ENCODE data around the gene SUSD3.

DNA sequence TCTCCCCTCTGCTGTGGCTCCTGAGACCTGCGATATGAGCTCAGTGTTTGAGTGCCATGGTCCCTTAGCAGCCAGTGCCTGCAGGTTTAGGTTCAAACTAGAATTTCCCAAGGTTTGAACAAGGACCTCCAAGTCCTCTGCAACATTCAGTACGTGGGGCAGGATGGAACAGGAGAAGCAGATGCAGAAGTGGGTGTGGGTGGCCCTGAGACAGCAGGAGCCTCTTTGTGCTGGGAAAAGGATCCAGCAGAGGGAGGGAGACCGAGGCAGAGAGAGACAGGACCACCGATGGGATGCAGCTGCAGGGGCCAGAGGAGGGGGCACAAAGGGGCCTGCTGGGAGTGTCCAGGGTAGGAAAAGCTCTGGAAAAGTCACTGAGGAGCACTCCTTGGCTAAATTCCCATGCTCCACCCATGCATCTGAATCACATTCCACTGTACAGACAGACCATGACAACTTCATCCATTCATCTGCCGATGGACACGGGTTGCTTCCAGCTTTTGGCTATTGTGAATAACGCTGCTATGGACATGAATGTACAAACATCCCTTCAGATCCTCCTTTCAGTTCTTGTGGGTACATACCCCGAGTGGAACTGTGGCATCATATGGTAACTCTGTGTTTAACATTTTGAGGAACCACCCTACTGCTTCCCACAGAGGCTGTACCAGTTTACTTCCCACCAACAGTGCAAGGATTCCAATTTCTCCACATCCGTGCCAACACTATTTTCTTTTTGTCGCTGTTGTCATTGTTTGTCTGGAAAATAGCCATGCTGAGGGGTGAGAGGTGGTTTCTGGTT is 26.7 kb upstream of the SUSD3 start:
- TF ChIP-seq, protein P1, sequence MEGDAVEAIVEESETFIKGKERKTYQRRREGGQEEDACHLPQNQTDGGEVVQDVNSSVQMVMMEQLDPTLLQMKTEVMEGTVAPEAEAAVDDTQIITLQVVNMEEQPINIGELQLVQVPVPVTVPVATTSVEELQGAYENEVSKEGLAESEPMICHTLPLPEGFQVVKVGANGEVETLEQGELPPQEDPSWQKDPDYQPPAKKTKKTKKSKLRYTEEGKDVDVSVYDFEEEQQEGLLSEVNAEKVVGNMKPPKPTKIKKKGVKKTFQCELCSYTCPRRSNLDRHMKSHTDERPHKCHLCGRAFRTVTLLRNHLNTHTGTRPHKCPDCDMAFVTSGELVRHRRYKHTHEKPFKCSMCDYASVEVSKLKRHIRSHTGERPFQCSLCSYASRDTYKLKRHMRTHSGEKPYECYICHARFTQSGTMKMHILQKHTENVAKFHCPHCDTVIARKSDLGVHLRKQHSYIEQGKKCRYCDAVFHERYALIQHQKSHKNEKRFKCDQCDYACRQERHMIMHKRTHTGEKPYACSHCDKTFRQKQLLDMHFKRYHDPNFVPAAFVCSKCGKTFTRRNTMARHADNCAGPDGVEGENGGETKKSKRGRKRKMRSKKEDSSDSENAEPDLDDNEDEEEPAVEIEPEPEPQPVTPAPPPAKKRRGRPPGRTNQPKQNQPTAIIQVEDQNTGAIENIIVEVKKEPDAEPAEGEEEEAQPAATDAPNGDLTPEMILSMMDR (IDR thresholded peaks at IDR 0.05; ENCODE audit: insufficient read depth, low read length), result no peak
- TF ChIP-seq REST (IDR thresholded peaks at IDR 0.05; ENCODE audit: insufficient replicate concordance, low read depth) (no peak), POLR2AphosphoS5 (IDR thresholded peaks at IDR 0.05; ENCODE audit: low read depth) (no peak; the same call in 1 of the 2 replicates), GABPA (IDR thresholded peaks at IDR 0.05; ENCODE audit: low read depth) (no peak)

Data from HL-60 (cell line).